Activated CD4-positive, alpha-beta T cell treated with anti-CD3 and anti-CD28 coated beads for 4 hours (primary cell): ENCODE results near the gene ZNF76.
A peak's percentile ranks its signal among the peaks of the same experiment; 100 is the strongest.

Source experiments
- DNase-seq, 2 donors: peaks; one replicate each; pipeline ENCODE4 v3.0.0-alpha.2; 2020

ZNF76 gene

GRCh38 chr6:35273822-35274559, 14.5 kb downstream of the ZNF76 start:
- DNase-seq, result no peak

- no peak for DNase-seq
These were observed 16.3 kb downstream of the ZNF76 start for GRCh38 chr6:35275744-35276260.

- no peak for DNase-seq
These were observed 19.2 kb downstream of the ZNF76 start for GRCh38 chr6:35278708-35279107.

GRCh38 chr6:35280903-35281302, 21.4 kb downstream of the ZNF76 start:
- no peak for DNase-seq

- no peak for DNase-seq
These were observed 22.9 kb downstream of the ZNF76 start for GRCh38 chr6:35282472-35282871.

- DNase-seq, result no peak
These were observed 23.8 kb downstream of the ZNF76 start for GRCh38 chr6:35283361-35283760.

- DNase-seq, result no peak
These were observed 28.3 kb downstream of the ZNF76 start for GRCh38 chr6:35287671-35288396.

GRCh38 chr6:35288834-35289233, 29.3 kb downstream of the ZNF76 start:
- DNase-seq, result no peak

- DNase-seq, result no peak
These were observed 32.0 kb downstream of the ZNF76 start for GRCh38 chr6:35291491-35291890.

GRCh38 chr6:35292494-35292893, 33.0 kb downstream of the ZNF76 start:
- no peak for DNase-seq

GRCh38 chr6:35293681-35294080, 34.1 kb downstream of the ZNF76 start:
- DNase-seq, result no peak

- peak; percentile 50 to 52 for DNase-seq
These were observed 34.9 kb downstream of the ZNF76 start for GRCh38 chr6:35294308-35294945.

GRCh38 chr6:35295036-35295435, 35.5 kb downstream of the ZNF76 start:
- DNase-seq, result no peak

GRCh38 chr6:35295521-35296315, 36.2 kb downstream of the ZNF76 start:
- no peak for DNase-seq

GRCh38 chr6:35296931-35297600, 37.5 kb downstream of the ZNF76 start:
- DNase-seq, result no peak

- peak; percentile 85 to 87 for DNase-seq
These were observed 38.3 kb downstream of the ZNF76 start, which contains the start of gene DEF6 for GRCh38 chr6:35297601-35298481. TSS of gene DEF6 (plus strand) at chr6:35297818. CDS start at chr6:35297857, 39 bp downstream.

GRCh38 chr6:35298625-35299140, 39.1 kb downstream of the ZNF76 start:
- DNase-seq, result no peak

- DNase-seq, result peak in 1 of 2 donors; percentile 19
These were observed 40.1 kb downstream of the ZNF76 start for GRCh38 chr6:35299674-35300073.

GRCh38 chr6:35300848-35301247, 41.3 kb downstream of the ZNF76 start:
- peak; percentile 36 to 40 for DNase-seq

- peak; percentile 88 to 92 for DNase-seq
These were observed 43.2 kb downstream of the ZNF76 start for GRCh38 chr6:35302604-35303241.
